Right hindlimb (tissue), 1 donor: Measurements from ENCODE around the gene ST6GALNAC1.

Experiments
- DNase-seq: peaks from one replicate; pipeline ENCODE4 v3.0.0-alpha.2; 2018

The ST6GALNAC1 gene, protein sequence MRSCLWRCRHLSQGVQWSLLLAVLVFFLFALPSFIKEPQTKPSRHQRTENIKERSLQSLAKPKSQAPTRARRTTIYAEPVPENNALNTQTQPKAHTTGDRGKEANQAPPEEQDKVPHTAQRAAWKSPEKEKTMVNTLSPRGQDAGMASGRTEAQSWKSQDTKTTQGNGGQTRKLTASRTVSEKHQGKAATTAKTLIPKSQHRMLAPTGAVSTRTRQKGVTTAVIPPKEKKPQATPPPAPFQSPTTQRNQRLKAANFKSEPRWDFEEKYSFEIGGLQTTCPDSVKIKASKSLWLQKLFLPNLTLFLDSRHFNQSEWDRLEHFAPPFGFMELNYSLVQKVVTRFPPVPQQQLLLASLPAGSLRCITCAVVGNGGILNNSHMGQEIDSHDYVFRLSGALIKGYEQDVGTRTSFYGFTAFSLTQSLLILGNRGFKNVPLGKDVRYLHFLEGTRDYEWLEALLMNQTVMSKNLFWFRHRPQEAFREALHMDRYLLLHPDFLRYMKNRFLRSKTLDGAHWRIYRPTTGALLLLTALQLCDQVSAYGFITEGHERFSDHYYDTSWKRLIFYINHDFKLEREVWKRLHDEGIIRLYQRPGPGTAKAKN

DNA sequence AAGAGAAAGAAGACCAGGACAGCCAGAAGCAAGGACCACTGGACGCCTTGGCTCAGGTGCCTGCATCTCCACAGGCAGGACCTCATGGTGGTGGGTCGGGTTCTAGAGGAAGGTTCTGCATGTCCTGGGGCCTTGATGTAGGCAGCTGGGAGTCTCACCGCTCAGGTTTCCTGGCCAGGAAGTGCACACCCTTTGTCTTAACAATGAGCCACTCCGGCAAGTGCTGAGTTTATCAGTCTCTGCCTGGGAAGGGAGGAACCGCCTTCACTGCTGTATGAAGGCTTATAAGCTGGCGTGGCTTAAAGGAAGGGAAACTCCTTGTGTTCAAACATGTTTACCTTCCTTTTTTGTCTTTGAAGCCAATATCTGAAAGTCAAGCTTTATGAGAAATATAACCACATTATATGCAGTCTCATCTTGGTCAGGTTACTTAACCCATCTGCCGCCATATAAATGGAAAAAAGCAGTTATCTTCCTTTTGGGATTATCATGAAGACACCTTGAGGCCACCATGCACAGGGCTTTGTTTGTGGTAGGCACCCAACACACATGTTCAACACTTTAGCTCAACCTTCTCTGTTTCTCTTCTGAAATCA lies at the start of gene ST6GALNAC1:
Gene ST6GALNAC1, minus strand, starts transcription at position 205 of the 596 bp plus-strand sequence. Its CDS starts 119 bp downstream, at position 86.
- no peak for DNase-seq

DNA sequence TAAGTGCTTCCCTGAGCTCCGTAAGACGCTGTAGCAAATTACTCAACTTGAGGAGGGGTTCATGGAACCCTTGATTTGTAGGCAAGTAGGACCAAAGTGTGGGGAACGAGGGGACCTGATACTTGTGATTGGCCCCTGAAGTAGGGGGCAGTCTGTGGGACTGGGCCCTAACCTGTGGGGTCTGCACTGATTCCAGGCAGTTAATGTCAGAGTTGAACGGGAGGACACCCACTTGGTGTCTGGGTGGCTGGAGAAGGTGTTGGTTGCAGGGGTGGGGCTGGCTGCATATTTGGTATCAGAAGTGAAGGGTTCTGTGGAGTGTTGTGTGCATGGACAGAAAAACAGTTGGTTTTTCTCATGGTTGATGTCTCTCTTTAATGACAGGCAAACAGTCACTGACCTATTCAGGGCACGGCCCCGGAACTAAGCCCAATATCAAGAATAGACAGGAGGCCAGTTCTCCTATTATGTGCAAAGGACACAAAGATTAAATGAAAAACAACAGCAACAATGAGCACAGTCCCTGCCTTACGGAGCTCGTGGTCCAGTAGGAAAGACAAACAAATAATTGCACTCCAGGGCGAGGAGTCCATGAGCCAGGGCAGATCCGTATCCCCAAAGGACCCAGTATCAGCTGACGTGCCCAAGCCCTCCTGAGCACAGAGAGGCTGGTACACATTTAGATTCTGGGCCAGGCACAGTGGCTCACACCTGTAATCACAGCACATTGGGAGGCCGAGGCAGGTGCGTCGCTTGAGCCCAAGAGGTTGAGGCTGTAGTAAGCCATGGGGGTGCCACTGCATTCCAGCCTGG lies 48.0 kb upstream of the ST6GALNAC1 start:
- no peak for DNase-seq

DNA sequence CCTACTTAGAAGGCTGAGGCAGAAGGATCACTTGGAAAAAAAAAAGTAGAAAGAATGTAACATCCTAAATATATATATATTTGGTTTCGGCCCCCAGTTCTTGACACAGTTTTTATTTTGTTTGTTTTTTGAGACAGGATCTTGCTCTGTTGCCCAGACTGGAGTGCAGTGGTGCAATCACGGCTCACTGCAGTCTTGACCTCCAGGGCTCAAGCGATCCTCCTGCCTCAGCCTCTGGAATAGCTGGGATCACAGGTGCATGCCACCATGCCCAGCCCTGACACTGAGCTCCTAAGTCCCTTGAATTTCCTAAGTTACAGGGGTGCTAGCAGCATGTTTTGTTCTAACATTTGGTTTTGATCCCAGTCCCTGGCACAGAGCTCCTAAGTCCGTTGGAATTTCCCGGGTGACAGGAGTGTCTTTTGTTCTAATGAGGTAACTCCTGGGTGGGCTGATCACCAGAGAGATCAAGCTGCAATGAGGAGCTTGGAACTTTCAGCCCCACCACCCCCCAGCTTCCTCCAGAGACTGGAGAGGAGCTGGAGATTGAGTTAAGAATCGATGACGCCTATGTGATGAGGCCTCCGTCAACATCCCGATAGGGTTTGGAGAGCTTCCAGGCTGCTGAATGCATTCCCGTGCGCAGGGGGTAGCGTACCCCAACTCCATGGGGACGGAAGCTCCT lies 47.2 kb upstream of the ST6GALNAC1 start:
- DNase-seq = no peak

DNA sequence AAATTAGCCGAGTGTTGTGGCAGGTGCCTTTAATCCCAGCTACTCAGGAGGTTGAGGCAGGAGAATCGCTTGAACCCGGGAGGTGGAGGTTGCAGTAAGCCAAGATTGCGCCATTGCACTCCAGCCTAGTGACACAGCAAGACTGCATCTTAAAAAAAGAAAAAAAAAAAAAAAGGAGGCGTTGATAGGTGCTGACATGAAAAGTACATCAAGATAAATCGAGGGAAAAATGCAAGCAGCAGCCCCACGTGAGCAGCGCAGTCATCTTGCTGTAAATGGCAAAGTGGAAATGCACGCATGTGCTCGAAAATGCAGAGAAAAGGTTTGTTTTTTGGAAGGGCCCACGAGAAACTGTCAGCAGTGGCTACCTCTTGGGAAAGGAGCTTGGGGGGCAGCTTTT lies 46.3 kb upstream of the ST6GALNAC1 start:
- no peak for DNase-seq

DNA sequence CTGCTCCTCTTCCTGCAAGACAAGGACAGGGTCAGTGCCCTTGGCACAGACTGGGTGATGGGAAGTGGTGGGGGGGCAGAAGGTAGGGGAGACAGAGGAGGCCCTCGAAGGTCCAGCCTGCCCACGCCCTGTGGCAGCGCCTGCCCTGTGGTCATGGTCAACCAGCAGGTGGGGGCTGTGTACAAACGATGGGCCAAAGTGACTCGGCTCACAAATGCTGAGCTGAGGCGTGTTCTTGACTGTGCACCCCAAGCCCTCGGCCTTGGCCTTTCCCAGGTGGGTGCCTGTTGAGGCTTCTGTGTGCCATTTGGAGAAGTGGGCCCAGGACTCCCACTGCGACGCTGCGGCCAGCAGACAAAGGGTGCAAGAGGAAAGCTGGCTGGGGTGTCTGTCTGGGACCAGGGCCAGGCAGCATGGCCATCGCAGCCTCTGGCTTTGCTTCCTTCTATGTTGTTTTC lies 44.6 kb upstream of the ST6GALNAC1 start:
- DNase-seq = no peak

DNA sequence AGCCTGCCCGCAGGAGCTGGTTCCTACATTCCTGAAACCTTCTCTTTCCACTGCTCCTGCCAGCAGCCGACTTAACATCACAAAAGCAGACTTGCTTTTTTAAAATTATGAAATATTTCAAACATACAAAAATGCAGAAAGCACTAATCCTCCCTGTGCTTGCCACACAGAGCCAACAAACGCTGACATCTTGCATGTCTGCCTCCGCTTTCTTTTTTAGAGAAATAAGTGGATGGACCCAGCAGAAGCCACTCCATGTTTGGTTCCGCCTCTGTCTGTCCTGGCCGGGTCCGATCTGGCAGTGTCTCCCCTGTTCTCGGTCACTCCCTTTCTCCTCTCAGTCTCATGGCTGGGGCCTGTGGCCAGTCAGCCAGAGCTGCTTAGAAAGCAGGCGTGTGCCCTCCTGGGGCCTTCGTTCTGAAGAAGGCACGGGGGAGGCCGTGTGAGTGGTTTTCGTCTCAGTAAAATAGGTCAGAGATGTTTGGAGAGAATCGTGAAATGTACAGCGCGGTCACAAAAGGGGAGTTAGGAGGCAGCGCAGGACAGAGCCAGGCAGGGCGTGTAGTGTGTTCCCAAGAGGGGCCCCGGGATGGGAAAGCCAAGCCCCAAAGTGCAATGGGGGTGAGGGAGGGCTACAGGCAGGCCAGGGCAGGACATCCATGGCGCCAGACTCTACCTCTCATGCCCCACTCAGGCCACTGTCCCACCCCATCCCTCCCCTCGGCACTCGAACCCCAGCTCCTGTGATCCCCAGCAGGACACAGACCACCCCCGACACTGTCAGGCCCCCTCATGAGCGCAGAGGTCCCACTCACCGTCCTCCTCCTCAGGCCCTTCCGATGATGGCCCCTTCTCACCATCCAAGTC lies 44.0 kb upstream of the ST6GALNAC1 start:
- peak; percentile 76 for DNase-seq

DNA sequence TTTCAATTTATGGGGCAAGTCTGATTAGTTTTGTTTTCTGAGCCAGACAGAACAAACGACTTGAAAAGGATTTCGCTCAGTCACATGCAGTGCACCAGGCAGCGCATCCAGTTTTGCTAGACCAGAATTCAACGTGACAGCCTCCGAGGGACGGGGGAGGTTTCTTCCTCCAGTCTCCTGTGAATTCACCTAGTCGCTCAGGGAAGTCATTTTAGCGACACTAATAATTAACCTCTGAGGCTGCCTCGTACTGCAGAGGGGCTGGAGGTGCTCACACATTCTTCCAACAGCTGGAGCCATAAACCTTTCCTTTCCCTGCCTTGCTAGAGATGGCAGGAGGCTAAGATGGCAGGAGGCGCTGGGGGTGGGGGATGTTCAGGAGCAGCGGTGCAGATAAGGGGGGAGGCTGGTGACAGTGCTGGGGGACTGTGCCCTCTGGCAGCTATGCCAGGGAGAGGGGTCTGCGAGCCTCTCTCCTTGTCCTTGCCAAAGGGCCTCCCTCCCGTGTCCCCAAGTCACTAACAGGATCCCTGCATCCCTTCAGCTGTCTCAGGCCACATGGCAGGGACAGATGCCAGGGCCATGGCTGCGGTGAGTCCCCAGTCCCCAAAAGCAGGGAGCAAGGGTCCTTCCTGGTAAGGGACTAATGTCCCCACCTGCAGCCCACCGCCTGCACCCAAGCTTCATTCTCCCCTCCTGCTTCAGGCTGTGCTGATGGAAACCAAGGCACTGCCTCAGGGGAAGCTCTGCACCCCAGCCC lies 43.2 kb upstream of the ST6GALNAC1 start:
- no peak for DNase-seq

DNA sequence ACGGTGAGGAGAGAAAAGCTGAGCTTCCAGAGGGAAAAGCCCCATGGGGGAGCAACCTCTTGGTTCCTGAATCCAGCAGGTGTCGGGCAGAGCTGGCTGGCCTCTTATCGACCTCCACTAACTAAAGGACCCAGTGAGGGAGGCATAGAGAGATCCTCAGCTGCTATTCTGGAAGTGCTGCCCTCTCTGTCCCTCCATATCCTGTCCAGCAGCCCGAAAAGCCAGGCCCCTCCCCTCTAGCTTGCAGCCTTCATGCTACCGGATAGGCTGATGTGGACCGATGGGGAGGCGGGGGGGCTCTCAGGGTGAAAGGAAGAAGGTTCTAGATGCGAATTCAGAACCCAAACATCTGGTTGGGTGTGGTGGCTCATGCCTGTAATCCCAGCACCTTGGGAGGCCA lies 42.3 kb upstream of the ST6GALNAC1 start:
- DNase-seq = no peak

DNA sequence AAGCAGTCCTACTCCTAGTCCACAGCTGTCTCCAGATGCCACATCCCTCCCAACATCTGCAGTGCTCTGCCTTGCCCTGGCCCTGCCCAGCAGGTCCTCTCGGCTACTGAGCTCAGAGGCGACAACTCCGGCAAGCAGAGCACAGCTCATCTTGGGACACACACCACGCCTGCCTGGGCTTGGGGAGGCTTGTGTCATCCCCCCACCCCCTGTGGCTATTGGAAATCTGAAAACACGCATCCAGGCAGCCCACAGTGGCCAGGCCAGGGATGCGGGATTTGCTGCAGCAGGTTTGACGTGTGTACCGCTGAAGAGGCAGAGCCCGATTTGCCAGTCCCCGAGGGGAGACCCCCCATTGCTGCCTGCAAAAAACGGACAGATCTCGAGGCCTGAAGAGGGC lies 41.8 kb upstream of the ST6GALNAC1 start:
- no peak for DNase-seq

DNA sequence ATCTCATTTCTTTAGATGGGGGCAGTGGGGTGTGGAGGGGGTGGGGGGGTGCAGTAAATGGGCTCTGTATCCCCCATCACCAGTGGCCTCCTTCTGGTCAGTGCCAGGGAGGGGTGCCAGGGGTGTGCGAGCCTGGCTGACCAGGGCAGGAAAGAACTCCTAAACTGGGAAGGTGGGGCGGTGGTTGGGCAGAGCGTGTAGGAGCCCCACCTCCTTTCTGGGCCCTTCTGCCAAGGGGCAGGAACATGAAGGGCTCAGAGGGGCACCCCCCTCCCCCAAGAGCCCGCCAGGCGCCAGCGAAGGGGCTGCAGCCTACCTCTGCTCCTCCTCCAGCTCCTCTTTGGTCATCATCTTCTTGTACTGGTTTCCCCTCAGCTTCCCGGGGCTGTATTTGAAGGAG lies 41.2 kb upstream of the ST6GALNAC1 start:
- DNase-seq = no peak

DNA sequence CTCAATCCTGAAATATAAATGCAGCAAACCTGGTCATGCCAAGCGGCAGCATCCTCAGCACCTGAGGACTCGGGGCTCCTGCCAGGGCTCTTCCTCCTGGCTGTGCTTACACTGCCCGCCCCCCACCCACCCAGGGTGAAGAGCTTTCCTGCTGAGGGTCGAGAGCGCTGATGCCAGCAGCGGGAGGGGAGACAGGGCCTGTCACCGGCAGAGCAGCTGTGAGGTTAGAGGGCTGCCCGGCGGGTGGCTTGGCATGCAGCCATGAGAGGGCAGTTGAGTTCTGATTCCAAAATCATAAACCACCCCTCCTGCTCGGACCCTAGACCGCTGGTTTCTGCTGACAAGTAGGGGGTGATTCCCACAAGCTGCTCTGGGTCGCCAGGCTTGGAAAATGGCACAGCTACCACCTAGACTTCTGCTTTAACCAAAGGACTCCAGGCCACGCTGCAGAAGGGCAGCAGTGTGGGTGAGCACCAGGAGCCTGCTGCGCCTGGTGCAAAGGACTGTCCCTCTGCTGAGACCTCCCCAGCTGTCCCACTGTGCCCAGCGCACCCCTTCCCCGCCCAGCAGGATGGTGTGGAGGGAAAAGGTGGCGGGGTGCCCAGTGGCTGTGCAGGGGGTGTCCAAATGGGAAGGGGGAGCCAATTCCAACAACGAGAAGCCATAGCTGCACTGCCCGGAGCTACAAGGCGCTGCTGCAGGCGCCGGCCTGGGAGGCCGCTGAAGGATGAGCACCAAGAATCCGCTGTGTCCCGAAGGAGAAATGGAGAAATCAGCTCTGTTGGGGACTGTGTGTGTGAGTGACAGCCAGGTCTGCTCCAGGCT lies 40.6 kb upstream of the ST6GALNAC1 start:
- no peak for DNase-seq

DNA sequence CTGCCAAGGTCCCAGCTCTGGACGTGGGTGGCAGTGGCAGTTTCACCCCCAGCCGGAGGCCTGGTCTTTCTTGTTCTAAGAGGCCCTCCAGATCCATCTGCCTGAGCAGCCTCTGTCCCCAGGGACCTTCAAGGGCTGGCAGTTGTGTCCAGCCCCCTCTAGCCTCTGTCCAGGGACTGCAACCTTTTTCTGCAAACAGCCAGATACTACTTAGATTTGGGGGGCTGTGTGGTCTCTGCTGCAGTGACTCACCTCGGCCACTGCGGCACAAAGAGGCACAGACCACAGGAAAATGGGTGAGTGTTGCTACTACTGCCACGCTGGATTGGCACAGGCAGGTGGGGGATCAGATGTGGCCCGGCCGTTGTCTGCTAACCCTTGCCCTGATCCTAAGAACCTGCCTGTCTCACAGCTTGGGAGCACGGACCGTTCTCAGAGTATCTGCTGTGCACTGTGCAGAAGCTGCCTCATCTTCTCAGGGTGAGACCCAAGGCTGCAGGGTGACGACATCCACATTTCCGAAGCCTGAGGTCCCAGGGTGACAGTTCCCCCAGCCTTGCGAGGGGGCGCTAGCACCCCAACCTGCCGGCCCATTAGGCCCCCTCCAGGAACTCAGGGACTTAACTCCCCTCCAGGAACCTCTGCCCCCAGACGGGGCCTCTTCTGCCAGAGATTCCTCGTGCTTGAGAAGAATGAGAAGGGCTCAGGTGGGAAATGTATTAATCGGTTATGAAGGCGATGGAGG lies 39.6 kb upstream of the ST6GALNAC1 start:
- no peak for DNase-seq

DNA sequence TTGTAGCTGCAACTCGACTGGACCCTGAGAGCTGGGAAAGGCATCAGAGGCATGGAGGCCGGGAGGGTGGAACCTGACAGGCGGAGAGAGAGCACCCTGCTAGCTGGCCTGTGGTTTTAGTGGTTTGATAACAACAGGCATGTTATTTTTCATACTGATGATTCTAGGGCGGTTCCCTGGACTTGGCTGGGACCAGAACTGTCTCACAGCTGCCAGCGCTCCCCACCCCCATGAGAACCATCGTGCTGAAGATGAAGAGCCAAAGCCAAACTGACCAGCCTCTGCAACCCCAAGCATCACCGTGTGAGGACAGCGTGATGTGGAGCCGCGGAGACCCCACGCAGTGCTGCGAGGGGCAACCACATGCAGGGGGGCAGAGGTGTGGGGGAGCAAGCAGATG lies 38.7 kb upstream of the ST6GALNAC1 start:
- DNase-seq = peak; percentile 54

DNA sequence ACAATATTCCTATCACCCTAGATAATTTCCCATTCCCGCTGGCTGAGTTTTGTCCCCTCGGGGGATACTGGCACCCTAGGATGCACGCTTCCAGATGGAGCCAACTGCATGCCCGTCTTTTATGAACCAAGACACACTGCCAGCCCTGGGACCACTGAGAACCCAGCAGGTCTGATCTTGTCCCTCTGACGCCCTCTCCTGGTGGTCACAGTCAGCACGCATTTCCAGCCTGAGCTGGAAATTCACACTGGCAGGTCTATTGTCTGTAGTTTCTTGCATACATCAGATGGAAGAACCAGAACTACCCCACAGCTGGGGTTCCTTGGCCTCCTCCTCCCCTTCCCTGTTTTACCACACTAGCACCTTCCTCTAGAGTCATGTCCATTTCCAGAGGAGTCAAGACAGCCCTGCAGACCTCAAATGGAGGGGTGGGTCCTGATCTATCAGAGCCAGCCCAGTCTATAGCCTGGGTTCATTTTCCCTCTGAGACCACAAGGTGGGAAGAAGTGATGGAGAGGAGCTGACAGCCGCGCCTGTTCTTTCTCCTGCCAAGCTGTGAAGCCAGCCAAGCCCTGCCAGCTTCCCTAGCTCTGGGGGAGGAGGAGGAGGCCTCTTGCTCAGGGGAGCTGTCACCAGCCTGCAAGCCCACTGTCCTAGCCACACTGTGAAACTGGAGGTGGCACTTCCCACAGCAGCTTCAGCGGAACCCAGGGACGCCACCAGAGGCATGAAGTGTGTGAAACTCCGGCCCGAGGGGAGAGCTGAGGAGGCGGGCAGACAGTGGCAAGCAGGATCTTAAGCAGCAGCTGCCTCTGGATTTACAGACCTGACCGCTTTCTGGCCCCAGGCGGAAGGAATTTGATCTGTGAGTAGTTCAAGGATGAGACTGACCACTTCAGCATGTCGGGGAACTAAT lies 37.9 kb upstream of the ST6GALNAC1 start:
- peak; percentile 84 for DNase-seq

DNA sequence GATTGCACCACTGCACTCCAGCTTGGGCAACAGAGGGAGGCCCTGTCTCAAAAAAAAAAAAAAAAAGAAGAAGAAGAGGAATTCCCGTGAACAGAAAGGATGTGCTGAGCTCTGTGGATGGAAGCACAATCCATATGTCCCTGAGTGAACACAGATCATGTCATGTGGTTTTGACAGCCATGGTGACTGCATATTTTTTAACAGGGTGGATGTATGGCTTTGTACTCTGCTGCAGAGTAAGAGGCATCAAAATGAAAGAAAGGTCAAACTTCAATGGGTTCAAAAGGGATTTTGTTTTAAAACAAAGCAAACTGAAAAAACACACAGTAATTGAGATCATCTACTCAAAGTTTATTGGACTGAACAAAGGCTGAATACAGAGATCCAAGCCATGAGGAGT lies 35.7 kb upstream of the ST6GALNAC1 start:
- no peak for DNase-seq

DNA sequence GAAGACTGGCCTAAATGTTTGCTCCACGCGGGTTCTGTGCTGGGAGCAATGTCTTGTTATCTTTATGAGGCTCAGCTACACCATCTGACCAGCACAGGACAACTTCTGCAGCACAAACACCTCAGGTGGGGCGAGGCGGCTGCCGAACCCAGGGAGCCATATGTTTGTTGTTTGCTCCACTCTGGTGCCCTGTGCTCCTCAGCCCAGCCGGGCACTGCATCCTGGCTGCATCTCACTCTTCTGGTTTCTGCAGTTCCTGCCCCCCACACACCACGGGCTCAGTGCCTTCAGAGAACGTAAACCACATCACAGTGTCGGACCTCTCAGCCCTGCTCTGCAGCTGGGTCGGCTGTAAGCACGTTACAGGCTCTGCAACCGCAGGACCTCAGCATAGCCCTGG lies 34.8 kb upstream of the ST6GALNAC1 start:
- DNase-seq = no peak

DNA sequence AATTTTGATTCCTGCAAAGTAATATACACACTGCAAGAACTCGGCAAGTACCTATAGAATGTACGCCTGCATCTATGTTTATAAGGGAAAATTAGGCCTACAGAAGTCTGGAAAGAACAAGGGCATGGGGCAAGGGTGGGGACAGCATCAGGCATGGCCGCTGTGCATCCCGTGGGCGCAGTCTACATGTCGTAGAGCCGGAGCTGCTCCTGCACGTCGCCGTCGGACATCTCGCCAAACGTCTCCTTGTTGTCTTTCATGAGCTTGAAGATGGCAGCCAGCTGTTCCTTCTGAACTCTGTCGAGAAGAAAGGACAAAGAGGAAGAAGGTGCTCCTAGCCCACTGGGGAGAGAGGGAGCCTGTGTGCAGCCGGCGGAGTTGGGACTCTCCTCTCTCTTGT lies 33.8 kb upstream of the ST6GALNAC1 start:
- DNase-seq = no peak

DNA sequence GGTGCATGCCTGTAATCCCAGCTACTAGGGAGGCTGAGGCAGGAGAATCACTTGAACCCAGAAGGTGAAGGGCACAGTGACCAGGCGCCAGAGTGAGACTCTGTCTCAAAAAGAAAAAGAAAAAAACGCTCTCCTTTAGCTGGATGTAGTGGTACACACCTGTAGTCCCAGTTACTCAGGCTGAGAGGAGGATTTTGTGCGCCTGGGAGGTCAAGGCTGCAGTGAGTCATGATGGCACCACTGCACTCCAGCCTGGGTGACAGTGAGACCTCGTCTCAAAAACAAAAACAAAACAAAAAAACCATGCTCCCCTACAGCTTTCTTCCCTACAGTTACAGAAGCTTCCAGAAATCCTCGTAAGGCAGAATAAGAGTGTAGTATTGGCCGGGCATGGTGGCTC lies 33.1 kb upstream of the ST6GALNAC1 start:
- DNase-seq = no peak
